H9 (cell line): ENCODE data around the gene SGF29. TPM values are rescaled to one million over a fixed set of nuclear protein-coding genes. Genes with fewer than 3 reads are reported as not detected.
"Not testable (repeated sequence)": the region's sequence is repeated elsewhere in the genome, so short reads cannot be mapped to it uniquely, and the experiment has no call there.

Source experiments
- DNase-seq: peaks from one replicate; pipeline ENCODE4 v3.0.0-alpha.2; 2017
- H2AFZ ChIP-seq: one replicate; pipeline ENCODE4 v1.6.1; 2013; ENCODE audit warnings: mild to moderate bottlenecking, low read length, control low read depth, moderate library complexity
- H2AK5ac ChIP-seq: 2 replicates; pipeline ENCODE4 v1.6.1; 2013; ENCODE audit warnings: low read length, control low read depth, mixed read lengths; ENCODE audit not compliant: insufficient read length
- H2BK120ac ChIP-seq: one replicate; pipeline ENCODE4 v1.6.1; 2013; ENCODE audit warnings: low read depth, mild to moderate bottlenecking, low read length, control low read depth, inconsistent platforms; ENCODE audit not compliant: poor library complexity, severe bottlenecking
- H2BK12ac ChIP-seq: 2 replicates; pipeline ENCODE4 v1.6.1; 2013; ENCODE audit warnings: low read length, control low read depth, mixed read lengths, low read depth; ENCODE audit not compliant: insufficient read length
- H2BK15ac ChIP-seq: 2 replicates; pipeline ENCODE4 v1.6.1; 2013; ENCODE audit warnings: low read depth, low read length, control low read depth
- H2BK20ac ChIP-seq: one replicate; pipeline ENCODE4 v1.6.1; 2013; ENCODE audit warnings: low read depth, mild to moderate bottlenecking, low read length, control low read depth, inconsistent platforms; ENCODE audit not compliant: poor library complexity, severe bottlenecking
- H2BK5ac ChIP-seq: 2 replicates; pipeline ENCODE4 v1.6.1; 2013; ENCODE audit warnings: low read length, control low read depth, mixed read lengths; ENCODE audit not compliant: insufficient read length
- H3K14ac ChIP-seq: 2 replicates; pipeline ENCODE4 v1.6.1; 2013; ENCODE audit warnings: low read length, control low read depth; ENCODE audit not compliant: insufficient read depth
- H3K18ac ChIP-seq: 2 replicates; pipeline ENCODE4 v1.6.1; 2013; ENCODE audit warnings: low read depth, mild to moderate bottlenecking, mixed read lengths, low read length, control low read depth; ENCODE audit not compliant: insufficient read length
- H3K23ac ChIP-seq: 2 replicates; pipeline ENCODE4 v1.6.1; 2013; ENCODE audit warnings: low read length, control low read depth, mixed read lengths, low read depth; ENCODE audit not compliant: insufficient read length
- H3K23me2 ChIP-seq: 2 replicates; pipeline ENCODE4 v1.6.1; 2013; ENCODE audit warnings: low read depth, mild to moderate bottlenecking, mixed read lengths, low read length, control low read depth; ENCODE audit not compliant: insufficient read length, poor library complexity, severe bottlenecking
- H3K27ac ChIP-seq: 2 replicates; pipeline ENCODE4 v1.5.1; 2013; ENCODE audit warnings: low read length, control low read depth, mixed read lengths, low read depth; ENCODE audit not compliant: insufficient read length
- H3K27me3 ChIP-seq: 2 replicates; pipeline ENCODE4 v1.6.1; 2013; ENCODE audit warnings: low read length, control low read depth, inconsistent platforms; ENCODE audit not compliant: insufficient read depth
- H3K4ac ChIP-seq: 2 replicates; pipeline ENCODE4 v1.6.1; 2013; ENCODE audit warnings: low read depth, mild to moderate bottlenecking, control low read depth, inconsistent platforms, low read length, moderate library complexity
- H3K4me1 ChIP-seq: 2 replicates; pipeline ENCODE4 v1.6.1; 2013; ENCODE audit warnings: low read length, control low read depth, inconsistent platforms; ENCODE audit not compliant: insufficient read depth
- H3K4me2 ChIP-seq: 2 replicates; pipeline ENCODE4 v1.6.1; 2013; ENCODE audit warnings: low read length, control low read depth, mixed read lengths; ENCODE audit not compliant: insufficient read length, insufficient read depth
- H3K56ac ChIP-seq: 2 replicates; pipeline ENCODE4 v1.6.1; 2013; ENCODE audit warnings: low read depth, mild to moderate bottlenecking, mixed read lengths, low read length, control low read depth; ENCODE audit not compliant: insufficient read length
- H3K79me1 ChIP-seq: 2 replicates; pipeline ENCODE4 v1.6.1; 2013; ENCODE audit warnings: low read depth, mild to moderate bottlenecking, moderate library complexity, low read length, control low read depth, inconsistent platforms; ENCODE audit not compliant: insufficient read depth, poor library complexity, severe bottlenecking
- H3K79me2 ChIP-seq: 2 replicates; pipeline ENCODE4 v1.6.1; 2013; ENCODE audit warnings: low read length, control low read depth, inconsistent platforms; ENCODE audit not compliant: insufficient read depth
- H3K9ac ChIP-seq: 2 replicates; pipeline ENCODE4 v1.6.1; 2013; ENCODE audit warnings: low read length, control low read depth, mixed read lengths; ENCODE audit not compliant: insufficient read length; ENCODE audit errors: extremely low read depth
- H3K9me3 ChIP-seq: one replicate; pipeline ENCODE4 v1.6.1; 2013; ENCODE audit warnings: low read depth, low read length, inconsistent platforms; ENCODE audit not compliant: control insufficient read depth
- H3T11ph ChIP-seq: one replicate; pipeline ENCODE4 v1.6.1; 2013; ENCODE audit warnings: mild to moderate bottlenecking, low read length, control low read depth, inconsistent platforms
- H4K20me1 ChIP-seq: one replicate; pipeline ENCODE4 v1.6.1; 2013; ENCODE audit not compliant: control insufficient read depth, insufficient read length, insufficient read depth
- H4K5ac ChIP-seq: 2 replicates; pipeline ENCODE4 v1.6.1; 2013; ENCODE audit warnings: low read depth, mild to moderate bottlenecking, mixed read lengths, low read length, control low read depth; ENCODE audit not compliant: insufficient read length
- H4K8ac ChIP-seq: replicated peaks from 2 replicates; pipeline ENCODE4 v1.6.1; 2013; ENCODE audit warnings: low read length, control low read depth, mixed read lengths, low read depth; ENCODE audit not compliant: insufficient read length
- H4K91ac ChIP-seq: 2 replicates; pipeline ENCODE4 v1.6.1; 2013; ENCODE audit warnings: low read depth, mild to moderate bottlenecking, moderate library complexity, mixed read lengths, low read length, control low read depth; ENCODE audit not compliant: insufficient read length
- H3K27ac Mint-ChIP-seq, 3 experiments: 2 replicates in 2 of 3; 3 replicates in 1 of 3; pipeline ENCODE4 v1.8.0; 2020 to 2021; ENCODE audit warnings: mixed read lengths in 3 of 3, mild to moderate bottlenecking in 1 of 3, moderate library complexity in 1 of 3
- H3K27me3 Mint-ChIP-seq: 2 replicates; pipeline ENCODE4 v1.8.0; 2021; ENCODE audit warnings: low read depth, mild to moderate bottlenecking, moderate library complexity, mixed read lengths
- H3K36me3 Mint-ChIP-seq, 3 experiments: 2 replicates in 2 of 3; 3 replicates in 1 of 3; pipeline ENCODE4 v1.8.0; 2020 to 2021; ENCODE audit warnings: low read depth in 3 of 3, mixed read lengths in 3 of 3; ENCODE audit not compliant: insufficient read depth in 1 of 3
- H3K4me1 Mint-ChIP-seq, 2 experiments: 2 replicates each; pipeline ENCODE4 v1.8.0; 2020; ENCODE audit warnings: mixed read lengths in 2 of 2
- H3K4me3 Mint-ChIP-seq, 2 experiments: 2 replicates in 1 of 2; 3 replicates in 1 of 2; pipeline ENCODE4 v1.8.0; 2020 to 2021; ENCODE audit warnings: mild to moderate bottlenecking in 2 of 2, mixed read lengths in 2 of 2, moderate library complexity in 1 of 2
- H3K9me3 Mint-ChIP-seq, 2 experiments: 2 replicates in 1 of 2; 3 replicates in 1 of 2; pipeline ENCODE4 v1.8.0; 2020; ENCODE audit warnings: mild to moderate bottlenecking in 2 of 2, mixed read lengths in 2 of 2, moderate library complexity in 1 of 2
- CTCF ChIP-seq: fragments of 200-600 bp; sonication (generic); conservative IDR thresholded peaks from 3 replicates; pipeline ENCODE4 v1.8.0; 2021; ENCODE audit warnings: antibody characterized with exemption, mild to moderate bottlenecking
- WGBS: extraction: QIAGEN DNeasy Blood & Tissue Kit; methylation state at CpG from one replicate; pipeline ENCODE4 v1.1.7; 2013; ENCODE audit warnings: missing lambda C conversion rate, low lambda C conversion rate, mixed read lengths; ENCODE audit not compliant: insufficient read length; ENCODE audit errors: extremely low coverage; 5-methylcytosine and 5-hydroxymethylcytosine counted together
- total RNA-seq: library from RNA; stranded (reverse); gene quantifications from 2 replicates; pipeline ENCODE4 v1.2.1, GENCODE V29; 2021

The SGF29 gene
- total RNA-seq, 1 experiment from 2014 or later: 24.8 TPM

- Histone ChIP-seq H4K20me1 (no peaks in the 10 kb centered on the region), H4K5ac (no peak overlapping the region), H4K91ac (no peak overlapping the region), H2AK5ac (no peak overlapping the region), H3K27ac (no peak overlapping the region), H3K14ac (no peak overlapping the region), H3K79me1 (peaks cover 3% of the 10 kb centered on the region), H3K9me3 (peaks cover 15% of the 10 kb centered on the region), H2AFZ (no peak overlapping the region), H3T11ph (no peak overlapping the region), H3K4me1 (no peaks in the 10 kb centered on the region), H2BK5ac (no peak overlapping the region), H3K4me2 (no peak overlapping the region), H2BK15ac (no peak overlapping the region), H3K18ac (no peak overlapping the region), H2BK20ac (no peak overlapping the region), H3K27me3 (no peaks in the 10 kb centered on the region), H3K23ac (no peak overlapping the region), H3K23me2 (no peaks in the 10 kb centered on the region), H2BK120ac (no peak overlapping the region), H3K56ac (no peak overlapping the region), H2BK12ac (no peak overlapping the region), H3K9ac (no peak overlapping the region), H4K8ac (no peak overlapping the region), H3K79me2 (no peaks in the 10 kb centered on the region), H3K4ac (no peak overlapping the region)
- Mint-ChIP-seq H3K27ac (no peak overlapping the region), H3K27me3 (no peaks in the 10 kb centered on the region), H3K4me1 (no peaks in the 10 kb centered on the region), H3K4me3 (no peak overlapping the region), H3K36me3 (peaks cover 27 to 33% (median 32%) of the 10 kb centered on the region in 3 experiments), H3K9me3 (peaks cover 19 to 23% of the 10 kb centered on the region in 2 experiments)
- no CpG with 5 or more reads among the region's 6 CpGs for WGBS
- TF ChIP-seq CTCF: no peak
- no peak for DNase-seq
Observed at GRCh38 chr16:28563218-28563617, 9.5 kb downstream of the SGF29 start.

GRCh38 chr16:28566233-28566925 is 12.7 kb downstream of the SGF29 start:
- H3K27ac Mint-ChIP-seq, H3K14ac ChIP-seq, H4K8ac ChIP-seq, H3K4me1 ChIP-seq, H2AFZ ChIP-seq, H3K23me2 ChIP-seq, H3K27me3 Mint-ChIP-seq, H3K27ac ChIP-seq, H3K4me3 Mint-ChIP-seq, H3K4me1 Mint-ChIP-seq, DNase-seq, H3K4ac ChIP-seq, H2BK5ac ChIP-seq, H3K27me3 ChIP-seq, H3K23ac ChIP-seq, H3K18ac ChIP-seq, H2BK20ac ChIP-seq, H3K79me1 ChIP-seq, H4K5ac ChIP-seq, H4K20me1 ChIP-seq, H2BK12ac ChIP-seq, H3T11ph ChIP-seq, H3K4me2 ChIP-seq, H4K91ac ChIP-seq, H3K56ac ChIP-seq, H2BK15ac ChIP-seq, H3K79me2 ChIP-seq, H3K9ac ChIP-seq, H2AK5ac ChIP-seq, H2BK120ac ChIP-seq: not testable (repeated sequence)
- peaks cover 19 to 23% of the 10 kb centered on the region in 2 experiments for H3K9me3 Mint-ChIP-seq
- H3K36me3 Mint-ChIP-seq: peaks cover 18 to 26% (median 19%) of the 10 kb centered on the region in 3 experiments
- H3K9me3 ChIP-seq: peaks cover 15% of the 10 kb centered on the region
- WGBS: no CpG with 5 or more reads among the region's 4 CpGs
